GM18526 (cell line): Measurements from ENCODE around the gene IDH2.
A peak's percentile ranks its signal among the peaks of the same experiment; 100 is the strongest.

Source experiments
- POLR2A ChIP-seq: IDR thresholded peaks from 3 replicates; pipeline ENCODE4 v1.6.1; 2011; ENCODE audit not compliant: insufficient read length; ENCODE audit errors: extremely low read depth

Gene IDH2

DNA sequence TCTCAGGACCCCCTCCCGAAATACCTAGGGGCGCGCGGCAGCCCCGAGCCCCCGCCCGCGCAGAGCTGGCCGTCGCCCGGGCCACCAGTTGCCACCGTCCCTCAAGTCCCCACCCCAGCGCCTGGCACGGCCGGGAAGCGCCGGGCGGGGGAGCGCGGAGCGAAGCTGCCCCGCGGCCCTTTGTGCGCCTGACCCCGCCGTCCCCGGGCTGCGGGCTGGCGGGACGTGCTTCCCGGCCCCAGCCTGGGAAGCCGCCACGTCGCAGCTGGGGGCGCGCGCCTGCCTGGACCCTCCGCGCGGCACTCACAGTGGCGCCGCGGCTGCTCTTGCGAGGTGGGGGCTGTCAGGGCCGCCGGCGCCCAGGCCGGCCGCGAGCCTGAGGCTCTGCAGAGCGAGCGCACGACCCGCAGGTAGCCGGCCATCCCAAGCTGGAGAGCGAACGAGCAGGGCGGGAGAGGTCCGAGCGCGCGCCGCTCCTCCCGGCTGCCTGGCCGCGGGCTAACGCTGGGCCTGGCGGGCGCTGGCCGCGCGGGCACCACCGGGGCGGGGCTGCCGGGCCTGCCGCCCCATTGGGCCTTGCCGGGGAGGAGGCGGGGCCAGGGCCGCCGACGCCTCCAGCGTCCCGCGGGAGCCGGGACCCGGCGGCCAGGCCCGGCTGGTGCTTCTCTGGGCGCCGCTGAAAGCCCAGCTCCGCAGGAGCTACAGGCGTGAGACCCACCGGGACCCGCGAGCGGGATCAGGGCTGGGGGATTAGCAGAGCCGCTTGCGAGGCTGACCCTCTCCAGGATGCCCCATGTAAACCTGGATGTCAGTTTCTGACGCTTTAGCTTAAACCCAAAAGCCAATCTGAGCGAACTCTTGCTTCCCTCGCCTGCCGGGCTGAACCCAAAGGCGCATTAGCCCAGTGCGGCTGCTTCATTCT lies at the start of gene IDH2:
TSS of gene IDH2 (minus strand) at position 500 of the 922 bp plus-strand sequence. CDS start at position 422, 78 bp downstream.
- peak; percentile 92 for TF ChIP-seq POLR2A

DNA sequence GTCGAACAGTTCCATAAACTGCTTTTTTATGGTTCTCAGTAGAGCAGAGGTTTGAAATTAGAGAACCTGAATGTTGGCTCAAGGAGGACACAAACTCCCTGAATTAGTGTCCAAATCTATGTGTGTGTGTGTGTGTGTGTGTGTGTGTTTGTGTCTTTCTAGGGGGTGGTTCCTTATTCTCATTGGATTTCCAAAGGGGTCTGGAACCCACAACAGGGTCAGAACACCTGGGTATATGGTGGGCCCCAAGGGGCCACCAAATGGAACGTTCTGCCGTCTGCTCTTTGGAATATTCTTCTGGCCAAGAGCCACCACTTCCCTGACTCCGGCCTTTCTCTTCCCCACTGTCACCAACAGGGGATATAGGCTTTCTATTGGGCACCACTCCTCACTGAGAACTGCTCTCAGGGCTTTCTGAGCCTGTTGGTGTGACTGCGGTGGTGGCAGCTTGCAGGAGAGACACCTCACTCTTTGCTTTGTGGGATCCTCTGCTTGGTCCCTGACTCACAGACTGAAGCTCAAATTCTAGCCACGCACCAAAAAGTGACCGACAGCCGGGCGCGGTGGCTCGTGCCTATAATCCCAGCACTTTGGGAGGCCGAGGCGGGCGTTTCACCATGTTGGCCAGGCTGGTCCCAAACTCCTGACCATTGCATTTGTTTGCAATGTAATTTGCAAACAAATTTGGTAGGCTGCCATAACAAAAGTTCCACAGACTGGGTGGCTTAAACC lies 47.5 kb upstream of the IDH2 start:
- TF ChIP-seq POLR2A = no peak

DNA sequence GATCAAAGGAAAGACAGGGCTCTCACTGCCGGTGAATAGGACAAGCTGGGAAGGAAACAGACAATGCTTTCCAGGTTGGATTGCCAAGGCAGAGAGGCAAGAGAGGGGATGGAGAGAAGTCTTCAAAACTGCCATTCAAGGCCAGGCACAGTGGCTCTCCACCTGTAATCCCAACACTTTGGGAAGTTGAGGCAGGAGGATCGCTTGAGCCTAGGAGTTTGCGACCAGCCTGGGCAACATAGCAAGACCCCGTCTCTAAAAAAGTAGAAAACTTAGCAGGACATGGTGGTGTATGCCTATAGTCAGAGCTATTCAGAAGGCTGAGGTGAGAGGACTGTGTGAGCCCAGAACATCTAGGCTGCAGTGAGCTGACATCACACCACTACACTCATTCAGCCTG lies 43.5 kb upstream of the IDH2 start:
- no peak for TF ChIP-seq POLR2A

DNA sequence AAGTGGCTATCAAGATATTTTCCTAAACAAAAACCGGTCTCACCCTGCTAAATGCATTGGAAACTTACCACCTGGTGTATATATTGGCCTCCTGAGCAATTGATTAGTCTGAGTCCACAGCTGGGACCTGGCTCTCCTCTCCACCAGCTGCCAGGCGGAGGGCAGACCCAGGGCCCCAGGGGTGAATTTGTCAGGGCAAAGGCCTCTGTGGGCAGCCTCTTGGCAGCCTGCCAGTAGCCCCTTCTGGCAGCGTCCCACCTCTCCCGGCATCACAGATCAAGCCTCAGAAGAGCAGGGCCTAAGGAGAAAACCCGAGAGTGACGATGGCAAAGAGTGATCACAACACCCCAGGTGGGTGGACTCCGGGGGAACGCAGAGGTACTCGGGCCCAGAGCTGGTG lies 43.0 kb upstream of the IDH2 start:
- TF ChIP-seq POLR2A = no peak

DNA sequence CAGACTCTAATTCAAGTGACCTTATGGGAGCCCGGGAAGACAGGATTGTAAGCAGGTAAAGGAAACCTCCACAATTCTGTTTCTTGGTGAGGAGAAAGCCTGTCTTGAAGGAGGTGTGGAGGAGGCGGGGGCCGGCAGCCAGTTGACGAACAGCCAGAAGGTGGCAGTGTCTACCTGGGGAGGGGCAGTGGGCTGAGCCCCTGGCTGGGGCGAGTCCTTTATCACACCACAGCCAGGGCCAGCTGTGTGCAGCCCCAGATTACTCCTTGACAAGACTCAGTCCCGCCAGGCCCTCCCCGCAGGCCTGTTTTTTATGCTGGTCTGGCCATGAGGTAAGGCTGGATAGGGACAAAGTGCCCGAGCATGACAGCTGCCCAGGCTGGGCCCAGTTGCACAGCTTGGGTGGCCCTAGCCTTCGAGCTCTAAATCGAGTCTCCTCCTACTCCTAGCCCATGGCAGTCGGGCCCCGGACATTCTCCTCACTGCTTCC lies 40.9 kb upstream of the IDH2 start:
- no peak for TF ChIP-seq POLR2A

DNA sequence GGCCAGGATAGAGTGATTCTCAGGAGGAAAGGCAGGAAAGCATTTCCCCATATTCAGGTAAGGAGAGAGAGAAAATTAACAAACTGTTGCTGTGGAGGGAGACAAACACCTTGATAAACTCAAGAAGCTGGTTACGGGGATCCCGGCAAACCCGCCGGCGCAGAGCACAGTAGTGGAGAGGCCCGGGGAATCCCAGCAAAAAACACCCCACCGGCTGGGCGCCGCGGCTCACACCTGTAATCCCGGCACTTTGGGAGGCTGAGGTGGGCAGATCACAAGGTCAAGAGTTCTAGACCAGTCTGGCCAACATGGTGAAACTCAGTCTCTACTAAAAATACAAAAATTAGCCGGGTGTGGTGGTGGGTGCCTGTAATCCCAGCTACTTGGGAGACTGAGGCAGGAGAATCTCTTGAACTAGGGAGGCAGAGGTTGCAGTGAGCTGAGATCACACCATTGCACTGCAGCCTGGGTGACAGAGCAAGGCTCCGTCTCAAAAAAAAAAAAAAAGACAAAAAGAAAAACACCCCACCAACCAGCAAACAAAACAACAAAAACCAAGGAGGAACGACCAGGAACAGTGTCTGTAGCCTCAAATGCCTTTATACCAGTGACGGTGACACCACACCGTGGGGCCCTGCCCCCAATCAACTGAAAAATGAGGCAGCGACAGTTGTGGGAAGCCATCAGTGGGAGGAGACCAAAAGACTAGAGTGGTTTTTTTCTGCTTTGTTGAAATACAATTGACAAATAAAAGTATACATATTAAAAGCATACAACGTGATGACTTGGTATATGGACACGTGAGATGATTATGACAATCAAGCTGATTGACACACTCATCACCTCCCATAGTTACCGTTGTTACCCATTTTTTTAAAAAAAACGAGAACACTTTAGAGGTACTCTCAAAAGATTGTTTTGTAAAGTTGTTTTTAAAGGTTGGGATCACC lies 40.2 kb upstream of the IDH2 start:
- no peak for TF ChIP-seq POLR2A

DNA sequence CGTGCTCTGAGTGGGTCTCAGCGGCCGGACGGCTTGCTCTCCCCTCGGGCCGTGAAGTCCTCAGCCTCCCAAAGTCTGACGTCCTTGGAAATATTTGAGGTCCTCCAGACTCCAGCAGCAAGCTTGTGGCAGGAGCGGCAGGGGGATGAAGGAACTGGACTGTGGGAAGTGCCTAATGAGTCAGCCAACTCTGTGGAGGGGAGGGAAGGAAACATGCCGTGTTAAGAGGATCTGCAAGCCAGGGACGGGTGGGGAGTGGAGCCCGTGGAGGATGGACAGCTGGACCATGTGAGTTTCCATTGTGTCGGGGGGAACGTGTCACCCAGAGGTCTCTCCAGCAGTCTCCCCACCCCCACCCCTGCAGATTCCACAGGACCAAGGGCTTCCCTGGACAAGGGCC lies 39.4 kb upstream of the IDH2 start:
- TF ChIP-seq POLR2A = no peak

DNA sequence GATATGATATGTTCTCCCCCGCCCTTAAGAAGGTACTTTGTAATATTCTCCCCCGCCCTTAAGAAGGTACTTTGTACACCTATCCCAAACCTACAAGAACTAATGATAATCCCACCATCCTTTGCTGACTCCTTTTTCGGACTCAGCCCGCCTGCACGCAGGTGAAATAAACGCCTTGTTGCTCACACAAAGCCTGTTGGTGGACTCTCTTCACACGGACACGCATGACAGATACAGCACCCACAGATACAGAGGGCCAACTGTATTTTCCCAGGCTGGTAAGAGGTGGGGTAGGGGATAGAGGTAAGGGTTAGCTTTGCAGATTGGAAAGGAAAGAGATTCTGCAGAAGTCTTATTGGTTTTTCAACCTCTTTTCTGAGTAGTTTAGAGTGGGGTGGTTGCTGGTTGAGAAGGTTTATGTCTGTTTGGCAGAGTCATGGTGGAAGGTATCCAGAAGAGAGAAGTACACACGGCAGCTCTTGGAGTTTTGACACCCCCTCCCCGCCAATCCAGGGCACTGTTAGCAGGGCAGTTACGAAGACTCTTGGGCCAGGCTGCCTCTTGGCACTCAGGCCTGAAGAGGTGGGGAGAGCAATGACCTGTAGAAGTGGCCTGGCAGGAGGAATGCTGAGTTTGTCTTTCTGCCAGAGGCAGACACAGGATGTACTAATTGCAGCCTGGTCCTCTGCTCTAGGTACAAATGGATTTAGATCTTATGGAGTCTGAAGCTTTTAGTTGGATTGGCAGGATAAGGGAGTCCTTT lies 36.0 kb upstream of the IDH2 start:
- no peak for TF ChIP-seq POLR2A

DNA sequence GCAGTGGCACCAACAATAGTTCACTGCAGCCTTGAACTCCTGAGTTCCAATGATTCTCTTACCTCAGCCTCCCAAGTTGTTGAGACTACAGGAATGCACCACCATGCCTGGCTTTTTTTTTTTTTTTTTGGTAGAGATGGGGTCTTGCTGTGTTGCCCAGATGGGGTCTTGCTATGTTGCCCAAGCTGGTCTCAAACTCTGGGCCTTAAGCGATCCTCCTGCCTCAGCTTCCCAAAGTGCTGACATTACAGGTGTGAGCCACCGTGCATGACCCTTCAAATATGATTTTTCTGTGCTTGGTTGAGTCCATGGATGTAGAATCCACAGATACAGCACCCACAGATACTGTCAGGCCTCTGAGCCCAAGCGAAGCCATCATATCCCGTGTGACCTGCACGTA lies 30.2 kb upstream of the IDH2 start:
- TF ChIP-seq POLR2A = no peak

DNA sequence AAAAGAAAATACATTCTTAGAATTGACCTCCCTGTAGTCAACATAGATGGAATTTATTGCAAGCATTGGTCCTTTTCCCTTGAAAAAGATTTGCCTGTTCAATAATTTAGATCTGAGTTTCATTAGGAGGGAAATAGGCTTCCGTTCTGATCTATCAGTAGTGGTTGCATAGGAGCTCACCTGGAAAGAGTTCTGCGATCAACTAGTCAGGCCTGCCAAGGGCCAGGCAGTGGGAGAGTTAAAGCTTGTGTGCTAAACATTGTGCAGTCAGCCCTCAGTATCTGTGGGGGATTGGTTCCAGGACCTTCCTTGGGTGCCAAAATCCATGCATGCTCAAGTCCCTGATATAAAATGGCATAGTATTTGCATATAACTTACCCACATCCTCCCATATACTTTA lies 29.6 kb upstream of the IDH2 start:
- no peak for TF ChIP-seq POLR2A

DNA sequence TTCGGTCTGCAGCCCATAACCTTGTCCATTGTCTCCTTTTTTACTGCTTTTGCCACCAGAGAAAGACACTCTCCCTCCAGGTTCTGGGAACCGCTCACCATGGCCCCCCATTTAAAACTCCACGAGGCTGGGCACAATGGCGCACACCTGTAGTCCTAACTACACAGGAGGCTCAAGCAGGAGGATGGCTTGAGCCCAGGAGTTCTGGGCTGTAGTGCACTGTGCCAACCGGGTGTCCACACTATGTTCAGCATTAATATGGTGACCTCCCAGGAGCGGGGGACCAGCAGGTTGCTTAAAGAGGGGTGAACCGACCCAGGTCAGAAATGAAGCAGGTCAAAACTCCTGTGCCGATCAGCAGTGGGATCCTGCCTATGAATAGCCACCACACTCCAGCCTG lies 28.0 kb upstream of the IDH2 start:
- no peak for TF ChIP-seq POLR2A

DNA sequence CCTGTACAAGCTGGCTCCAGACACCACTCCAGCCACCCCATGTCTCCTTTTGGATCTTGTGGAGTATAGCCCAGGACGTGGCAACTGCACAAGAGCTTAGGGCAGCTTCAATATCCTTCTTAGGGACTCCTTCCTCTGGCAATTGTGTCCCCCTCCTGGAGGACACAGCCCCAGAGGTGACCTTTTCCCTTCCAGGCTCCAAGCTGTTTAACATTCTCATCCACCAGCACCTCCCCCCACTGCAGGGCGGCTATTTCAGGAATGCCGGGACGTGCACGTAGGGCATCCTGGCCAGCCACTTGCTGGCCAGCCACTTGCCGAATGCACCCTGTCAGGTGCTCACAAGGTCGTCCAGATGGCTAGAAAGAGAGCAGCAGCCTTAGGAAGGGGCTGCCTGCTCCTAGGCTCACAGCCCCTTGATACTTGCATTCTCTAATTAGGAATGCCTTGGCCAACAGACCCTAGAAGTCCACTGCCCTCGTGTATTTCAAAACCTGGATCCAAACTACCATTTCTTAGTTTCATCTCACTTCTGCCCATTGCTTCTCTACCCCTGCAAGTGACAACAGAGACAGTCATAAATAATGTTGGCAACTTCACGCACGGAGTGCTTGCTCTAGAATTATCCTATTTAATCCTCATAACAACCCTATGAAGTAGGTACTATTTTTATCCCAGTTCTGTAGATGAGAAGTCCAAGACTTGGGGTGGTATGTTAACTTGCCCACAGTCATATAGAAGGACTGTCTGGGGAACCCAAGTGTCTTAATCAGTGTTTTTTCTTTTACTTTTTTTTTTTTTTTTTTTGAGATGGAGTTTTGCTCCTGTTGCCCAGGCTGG lies 24.5 kb upstream of the IDH2 start:
- no peak for TF ChIP-seq POLR2A

DNA sequence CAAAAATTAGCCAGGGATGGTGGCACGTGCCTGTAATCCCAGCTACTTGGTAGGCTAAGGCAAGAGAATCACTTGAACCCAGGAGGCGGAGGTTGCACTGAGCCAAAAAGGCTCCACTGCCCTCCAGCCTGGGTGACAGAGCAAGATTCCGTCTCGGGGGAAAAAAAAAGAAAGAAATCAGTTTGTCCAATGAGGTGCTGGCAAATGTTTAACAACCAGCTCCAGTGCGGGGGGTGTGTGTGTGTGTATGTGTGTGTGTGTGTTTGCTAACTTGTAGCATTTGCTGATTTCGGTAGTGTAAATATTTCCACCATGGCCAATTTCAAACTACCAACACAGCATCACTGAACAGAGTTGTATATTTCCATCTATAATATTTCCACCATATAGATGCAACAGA lies 23.8 kb upstream of the IDH2 start:
- TF ChIP-seq POLR2A = no peak
